GM13977 (cell line): ENCODE data around the gene TAF4.

ENCODE experiments used
- DNase-seq: peaks from one replicate; pipeline ENCODE4 v3.0.0; 2012; ENCODE audit warnings: low spot score
- in situ Hi-C: fragments of 300-500 bp; cut with MboI; formaldehyde crosslinking; loops from one replicate; pipeline ENCODE4 v1.12.0; 2022; ENCODE audit warnings: low sequenced_read_pairs, low pct_unique_long_range_greater_than_20kb, mixed read lengths, inconsistent platforms; ENCODE audit not compliant: unreplicated experiment
- TF ChIP-seq, protein P1 (sequence below): IDR thresholded peaks from 2 replicates; pipeline ENCODE4 v1.5.1; 2012; ENCODE audit warnings: mild to moderate bottlenecking, control low read depth; ENCODE audit not compliant: insufficient read depth; ENCODE audit errors: extremely low read depth, missing control alignments

TAF4 gene

DNA sequence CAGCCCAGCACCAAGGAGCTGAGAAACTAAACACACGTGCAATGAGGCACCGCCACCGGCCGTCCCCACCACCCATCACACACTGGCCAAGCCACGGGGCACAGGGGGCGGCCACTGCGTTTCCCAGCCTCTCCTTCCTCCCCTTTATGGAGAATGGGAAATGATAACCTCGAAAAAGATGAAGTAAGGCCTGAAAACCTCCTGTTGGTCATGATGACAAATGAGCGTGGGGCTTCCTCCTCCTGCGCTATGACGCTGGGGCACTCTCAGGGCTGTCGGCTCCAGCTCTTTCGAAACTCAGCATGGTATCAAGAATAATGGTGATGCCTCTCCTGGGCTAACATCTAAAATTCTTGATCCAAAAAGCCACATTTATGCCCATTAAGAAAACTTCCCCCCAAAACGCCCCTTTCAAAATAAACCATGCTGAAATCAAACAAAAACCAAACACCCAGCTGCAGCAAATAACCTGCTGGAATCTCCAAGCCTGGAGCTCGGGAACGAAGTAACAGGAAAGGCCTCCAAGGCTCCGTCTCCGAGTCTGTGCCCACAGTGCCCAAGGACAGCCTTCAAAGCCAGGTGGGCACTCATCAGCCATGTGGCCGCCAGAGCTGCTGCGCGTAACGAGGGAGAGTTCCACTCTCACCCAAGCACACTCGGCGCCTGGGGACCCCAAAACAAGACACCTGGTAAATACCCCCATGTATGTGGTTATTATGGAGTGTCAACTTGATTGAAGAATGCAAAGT is 50.0 kb downstream of the TAF4 start:
- no peak for DNase-seq
- in situ Hi-C loops, result no loop called here
- TF ChIP-seq, protein P1, sequence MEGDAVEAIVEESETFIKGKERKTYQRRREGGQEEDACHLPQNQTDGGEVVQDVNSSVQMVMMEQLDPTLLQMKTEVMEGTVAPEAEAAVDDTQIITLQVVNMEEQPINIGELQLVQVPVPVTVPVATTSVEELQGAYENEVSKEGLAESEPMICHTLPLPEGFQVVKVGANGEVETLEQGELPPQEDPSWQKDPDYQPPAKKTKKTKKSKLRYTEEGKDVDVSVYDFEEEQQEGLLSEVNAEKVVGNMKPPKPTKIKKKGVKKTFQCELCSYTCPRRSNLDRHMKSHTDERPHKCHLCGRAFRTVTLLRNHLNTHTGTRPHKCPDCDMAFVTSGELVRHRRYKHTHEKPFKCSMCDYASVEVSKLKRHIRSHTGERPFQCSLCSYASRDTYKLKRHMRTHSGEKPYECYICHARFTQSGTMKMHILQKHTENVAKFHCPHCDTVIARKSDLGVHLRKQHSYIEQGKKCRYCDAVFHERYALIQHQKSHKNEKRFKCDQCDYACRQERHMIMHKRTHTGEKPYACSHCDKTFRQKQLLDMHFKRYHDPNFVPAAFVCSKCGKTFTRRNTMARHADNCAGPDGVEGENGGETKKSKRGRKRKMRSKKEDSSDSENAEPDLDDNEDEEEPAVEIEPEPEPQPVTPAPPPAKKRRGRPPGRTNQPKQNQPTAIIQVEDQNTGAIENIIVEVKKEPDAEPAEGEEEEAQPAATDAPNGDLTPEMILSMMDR, result no peak

DNA sequence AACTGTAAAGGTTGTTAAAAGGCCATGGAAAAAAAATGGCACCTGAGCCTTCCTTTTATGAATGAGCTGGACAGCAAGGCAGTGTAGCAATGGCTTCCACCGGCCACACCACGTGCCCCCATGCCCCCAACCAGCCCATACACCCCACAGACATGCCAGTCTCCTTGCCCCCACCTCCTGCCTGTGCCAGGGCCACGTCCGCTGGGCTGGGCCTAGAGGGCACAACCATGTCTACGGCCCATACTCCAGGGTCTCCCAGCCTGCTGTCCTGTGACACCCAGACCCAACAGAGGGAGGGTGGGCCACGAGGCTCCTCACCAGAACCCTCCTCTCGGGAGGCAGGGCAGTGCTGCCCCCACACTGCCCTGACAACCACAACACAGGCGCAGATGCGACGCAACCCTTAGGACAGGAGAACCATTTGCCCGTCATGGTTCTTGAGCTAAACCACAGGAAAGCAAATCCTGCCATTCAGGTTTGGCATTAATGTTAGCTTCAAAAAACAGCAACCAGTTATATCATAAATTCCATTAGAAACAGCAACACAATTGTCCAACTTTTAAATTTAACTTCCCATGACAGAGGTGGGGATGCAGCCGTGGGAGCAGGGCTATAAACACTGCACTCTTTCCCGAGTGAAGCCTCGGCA is 50.7 kb downstream of the TAF4 start:
- in situ Hi-C loops, result no loop called here
- DNase-seq, result no peak
- TF ChIP-seq, protein P1, result no peak

DNA sequence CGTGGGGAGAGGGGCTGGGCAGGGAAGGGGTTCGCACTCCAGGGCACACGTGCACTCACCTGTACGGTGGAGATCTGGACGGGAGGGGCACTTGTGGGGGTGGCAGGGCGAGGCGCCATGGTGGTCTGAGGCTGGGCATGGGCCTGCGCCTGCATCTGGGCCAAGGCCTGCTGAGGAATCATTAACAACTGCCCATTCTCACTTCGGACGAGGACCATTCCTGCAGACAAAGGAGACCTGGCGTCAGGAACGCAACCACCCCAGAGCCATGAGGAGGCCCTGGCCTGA is 51.2 kb downstream of the TAF4 start:
- TF ChIP-seq, protein P1, result no peak
- DNase-seq, result no peak
- in situ Hi-C loops, result no loop called here

DNA sequence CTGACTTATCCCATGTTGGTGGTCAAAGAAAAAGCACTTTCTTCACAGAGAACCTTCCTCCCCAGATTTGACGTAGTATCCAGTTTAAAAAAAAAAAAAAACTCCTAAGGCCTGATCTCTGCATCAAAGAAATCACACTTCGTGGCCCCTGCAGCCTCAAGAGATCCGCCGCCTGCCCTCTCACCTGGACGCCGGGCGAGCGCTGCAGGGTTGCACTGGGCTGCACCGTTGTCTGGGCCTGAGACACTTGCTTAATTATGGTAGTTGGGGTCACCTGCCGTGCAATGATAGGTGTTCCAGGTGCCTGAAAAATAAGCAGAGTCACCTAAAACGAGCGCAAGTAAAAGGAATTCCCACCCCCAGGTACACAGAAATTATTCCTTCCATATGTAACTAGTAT is 53.0 kb downstream of the TAF4 start:
- in situ Hi-C loops, result no loop called here
- no peak for DNase-seq
- TF ChIP-seq, protein P1, result no peak

DNA sequence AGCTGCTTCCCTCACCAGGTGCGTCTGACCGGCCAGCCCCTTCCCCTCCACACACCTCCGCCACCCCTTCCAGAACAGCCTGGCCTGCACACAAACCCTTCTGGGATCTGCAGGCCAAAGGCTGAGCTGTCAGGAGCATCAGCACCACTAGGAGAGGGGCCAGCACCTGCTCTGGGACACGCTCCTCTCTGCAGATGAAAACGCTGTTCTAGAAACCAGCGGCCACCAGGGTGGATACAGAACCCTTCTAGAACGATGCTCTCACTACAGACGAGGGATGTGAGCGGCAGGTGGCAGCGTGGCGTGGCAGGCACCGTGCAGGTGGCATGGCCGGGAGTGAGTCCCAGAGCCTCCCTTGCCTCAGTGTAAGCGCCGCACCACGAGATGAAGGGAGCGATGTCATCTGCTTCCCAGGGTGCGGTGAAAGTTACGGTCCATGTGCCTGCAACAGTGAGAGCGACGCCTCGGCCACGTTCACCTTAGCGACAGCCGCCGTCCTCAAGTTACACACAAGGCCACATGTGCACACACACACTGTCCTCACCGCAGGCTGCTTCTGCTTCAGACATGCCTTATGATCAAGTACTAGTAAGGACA is 53.6 kb downstream of the TAF4 start:
- TF ChIP-seq, protein P1, result no peak
- DNase-seq, result no peak
- in situ Hi-C loops, result no loop called here

DNA sequence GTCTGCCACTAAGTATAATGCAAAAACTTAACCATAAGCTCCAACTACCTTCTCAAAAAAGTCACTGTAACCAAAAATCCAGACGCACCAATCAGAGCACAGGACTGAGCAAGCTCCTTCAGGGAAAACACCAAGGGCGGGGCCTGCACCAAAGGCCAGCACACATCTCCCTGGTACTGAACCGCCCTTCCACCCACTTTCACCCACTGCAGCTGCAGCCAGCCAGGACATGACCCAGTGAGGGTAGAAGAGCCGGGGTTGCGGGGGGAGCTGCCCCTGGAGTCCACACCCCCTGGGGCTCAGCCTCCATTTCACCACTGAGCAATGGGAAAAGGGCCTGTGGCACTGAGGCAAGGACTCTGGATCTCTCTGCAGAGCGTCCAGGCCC is 54.3 kb downstream of the TAF4 start:
- in situ Hi-C loops, result no loop called here
- DNase-seq, result no peak
- TF ChIP-seq, protein P1, result no peak
